ENCODE measurements around the gene HTRA1.

The HTRA1 gene

DNA sequence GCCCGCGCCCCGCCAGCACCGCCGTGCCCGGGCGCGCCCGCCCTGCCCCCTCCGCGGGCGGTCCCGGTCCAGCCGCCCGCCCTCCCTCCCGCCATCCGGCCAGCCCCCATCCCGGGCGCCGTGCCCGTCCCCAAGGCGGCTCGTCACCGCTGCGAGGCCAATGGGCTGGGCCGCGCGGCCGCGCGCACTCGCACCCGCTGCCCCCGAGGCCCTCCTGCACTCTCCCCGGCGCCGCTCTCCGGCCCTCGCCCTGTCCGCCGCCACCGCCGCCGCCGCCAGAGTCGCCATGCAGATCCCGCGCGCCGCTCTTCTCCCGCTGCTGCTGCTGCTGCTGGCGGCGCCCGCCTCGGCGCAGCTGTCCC, at the start of gene HTRA1:
Gene HTRA1 (plus strand): TSS at position 187 of the 362 bp plus-strand sequence. CDS start 100 bp downstream, at position 287.
- DNase-seq, result no peak

DNA sequence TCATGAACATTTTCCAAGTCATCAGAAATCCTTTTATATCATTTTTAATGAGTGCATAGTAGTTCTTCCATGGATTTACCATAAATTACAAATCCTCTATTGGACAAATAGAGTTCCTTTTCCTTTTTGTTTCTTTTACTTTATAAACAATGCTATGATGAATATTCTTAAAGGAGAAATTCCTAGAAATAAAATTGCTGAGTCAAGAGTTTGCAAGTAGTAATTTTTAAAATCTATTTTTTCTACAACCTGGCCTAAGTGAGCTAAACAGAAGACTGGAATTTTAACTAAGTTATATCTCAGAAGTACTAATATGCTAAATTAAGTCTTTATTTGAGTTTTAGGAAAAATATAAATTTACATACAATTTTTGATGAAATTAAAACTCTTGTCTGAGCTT, 48.0 kb upstream of the HTRA1 start:
- no peak for DNase-seq

DNA sequence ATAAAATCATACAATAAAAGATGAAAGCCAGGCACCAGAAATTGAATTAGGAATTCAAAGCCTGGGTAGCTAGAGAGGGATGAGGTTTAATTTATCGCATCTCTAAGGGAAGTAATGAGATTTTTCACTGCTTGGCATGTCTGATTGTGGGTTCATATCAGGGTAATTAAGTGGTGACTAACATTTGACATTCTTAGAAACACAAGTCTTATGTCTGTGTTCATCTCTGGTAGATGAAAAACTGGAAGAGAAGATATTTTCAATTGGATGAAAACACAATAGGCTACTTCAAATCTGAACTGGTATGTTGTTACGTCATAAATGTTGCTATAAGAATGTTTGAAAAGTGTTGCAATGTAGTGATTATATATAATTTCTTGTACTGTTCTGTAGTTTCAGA, 43.7 kb upstream of the HTRA1 start:
- no peak for DNase-seq

DNA sequence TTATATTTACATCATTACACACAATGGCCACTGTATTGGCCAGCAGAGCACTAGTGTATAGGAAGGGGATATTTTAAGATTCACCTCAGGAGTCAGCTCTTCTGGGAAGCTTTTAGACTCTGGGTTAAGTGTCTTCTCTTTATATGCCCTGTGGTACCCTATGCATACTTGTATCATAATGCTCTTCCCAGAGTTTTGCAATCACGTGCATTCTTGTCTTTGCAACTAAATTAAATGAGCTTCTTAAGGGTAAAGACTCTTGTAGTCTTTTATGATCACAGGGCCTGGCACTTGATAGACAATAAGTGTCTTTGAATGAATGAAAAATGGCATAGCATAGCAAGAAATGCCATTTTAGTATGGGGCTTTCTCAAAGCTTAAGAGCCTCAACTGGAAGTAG, 42.3 kb upstream of the HTRA1 start:
- DNase-seq, result no peak

DNA sequence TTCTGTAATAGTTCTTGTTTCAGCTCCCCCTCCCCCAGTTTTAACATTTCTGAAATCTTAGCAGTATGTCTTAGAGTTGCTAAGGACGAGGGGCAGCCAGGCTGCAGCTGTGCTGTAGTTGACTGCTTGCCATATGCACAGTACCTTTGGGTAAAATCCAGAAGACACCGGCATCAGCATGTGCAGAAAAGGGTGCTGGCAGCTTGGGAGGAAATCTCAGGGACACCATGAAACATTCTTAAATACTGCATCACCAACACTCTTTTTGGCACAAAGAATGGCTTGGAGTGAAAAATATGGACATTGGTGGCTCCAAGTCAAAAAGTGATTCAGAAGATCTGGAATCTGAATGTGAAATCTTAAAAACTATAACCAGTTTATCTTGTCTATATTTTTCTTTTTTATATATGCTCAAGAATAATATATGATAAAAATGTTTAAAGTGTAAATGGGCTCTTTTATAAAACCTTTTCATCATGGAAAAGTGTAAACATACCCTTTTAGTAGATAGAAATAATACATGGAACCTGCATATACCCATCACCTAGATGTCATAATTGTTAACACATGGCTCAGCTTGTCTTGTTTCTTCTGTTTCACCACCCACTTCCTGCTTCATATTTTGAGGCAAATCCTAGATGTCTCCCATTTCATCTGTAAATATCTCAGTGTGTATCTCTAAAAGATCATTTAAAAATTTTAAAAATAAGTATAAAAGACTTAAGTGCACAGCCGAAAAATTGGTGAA, 41.3 kb upstream of the HTRA1 start:
- no peak for DNase-seq

DNA sequence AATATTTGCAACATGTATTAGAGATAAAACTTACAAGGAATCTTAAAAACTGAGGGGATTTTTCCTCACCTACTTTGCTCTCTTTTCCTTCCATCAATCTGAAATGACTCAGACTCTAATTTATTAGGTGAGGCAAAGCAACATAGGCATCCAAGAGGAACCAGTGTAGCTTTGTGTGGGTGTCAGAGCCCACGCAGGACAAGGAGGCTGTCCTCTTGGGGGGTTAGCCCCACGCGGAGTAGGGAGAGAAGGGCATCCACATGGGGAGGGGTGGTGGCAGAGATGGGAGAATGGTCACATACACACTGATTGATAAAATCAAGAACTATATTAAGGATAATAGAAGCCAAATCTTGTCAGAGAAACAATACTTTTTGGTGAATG, 40.7 kb upstream of the HTRA1 start:
- DNase-seq, result no peak

DNA sequence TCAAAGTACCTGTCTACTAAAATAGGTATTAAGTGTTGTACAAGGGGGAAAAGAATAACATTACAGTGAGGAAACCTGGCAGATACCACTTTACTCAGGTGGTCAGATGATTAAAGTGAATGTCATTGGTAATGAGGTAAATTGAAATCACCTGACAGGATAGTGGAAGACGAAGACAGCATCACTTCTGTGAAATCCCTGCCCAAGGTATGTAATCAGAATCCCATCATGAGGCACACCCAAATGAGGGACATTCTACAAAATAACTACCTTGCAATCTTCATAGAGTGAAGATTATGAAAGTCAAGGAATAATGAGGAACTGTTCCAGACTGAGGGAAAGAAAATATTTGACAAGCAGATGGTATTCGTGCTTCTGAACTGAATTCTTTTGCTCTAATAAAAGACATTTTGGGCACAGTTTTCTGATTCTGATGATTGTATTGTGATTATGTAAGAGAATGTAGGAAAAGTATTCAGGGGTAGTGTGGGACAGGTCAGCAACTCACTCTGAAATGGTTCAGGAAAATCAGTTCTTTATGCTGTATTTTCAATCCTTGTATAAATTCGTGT, 40.2 kb upstream of the HTRA1 start:
- no peak for DNase-seq

DNA sequence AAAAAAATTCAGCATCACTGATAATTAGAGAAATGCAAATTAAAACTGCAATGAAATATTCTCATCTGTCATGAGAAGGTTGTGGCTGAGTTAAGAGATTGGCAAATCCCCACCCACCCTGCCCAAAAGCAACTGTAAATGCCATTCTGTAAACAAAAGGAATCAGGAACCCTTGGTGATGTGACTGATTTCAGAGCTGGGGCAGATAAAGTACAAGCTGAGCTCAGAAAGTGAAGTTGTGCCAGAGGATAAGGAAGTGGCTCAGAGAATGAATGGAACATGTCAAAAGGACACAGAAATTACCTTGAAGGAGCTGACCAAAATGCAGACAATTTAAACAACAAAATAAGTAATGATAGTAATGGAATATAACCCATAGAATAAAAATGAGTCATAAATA, 39.6 kb upstream of the HTRA1 start:
- DNase-seq, result no peak

DNA sequence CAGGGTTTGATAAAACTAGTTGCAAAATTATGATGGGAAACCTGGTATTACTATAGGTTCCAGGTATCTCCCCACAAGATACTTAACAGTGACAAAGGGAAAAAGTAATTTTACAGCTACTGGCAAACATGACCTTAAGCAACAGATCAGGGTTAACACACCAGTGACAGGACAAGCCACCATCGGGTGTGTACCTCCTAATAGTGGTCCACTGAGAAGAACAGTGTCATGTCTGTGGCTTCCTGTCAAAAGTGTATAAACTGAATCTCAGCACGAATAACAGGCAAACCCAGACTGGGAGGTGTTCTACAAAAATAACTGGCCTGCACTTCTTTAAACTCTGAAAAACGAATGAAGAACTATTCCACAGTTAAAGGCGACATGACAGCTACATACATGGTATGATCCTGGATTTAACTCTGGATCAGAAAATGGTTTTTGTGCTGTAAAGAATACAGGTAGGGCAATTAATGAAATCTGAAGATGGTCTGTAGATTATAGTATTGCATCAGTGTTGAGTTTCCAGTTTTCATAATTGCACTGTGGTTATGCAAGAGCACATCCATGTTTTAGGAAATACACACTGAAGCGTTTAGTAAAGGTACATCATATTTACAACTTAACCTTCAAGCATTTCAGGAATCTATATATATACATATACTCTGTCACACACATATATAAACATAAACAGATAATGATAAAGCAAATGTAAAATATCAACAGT, 38.9 kb upstream of the HTRA1 start:
- DNase-seq, result no peak

DNA sequence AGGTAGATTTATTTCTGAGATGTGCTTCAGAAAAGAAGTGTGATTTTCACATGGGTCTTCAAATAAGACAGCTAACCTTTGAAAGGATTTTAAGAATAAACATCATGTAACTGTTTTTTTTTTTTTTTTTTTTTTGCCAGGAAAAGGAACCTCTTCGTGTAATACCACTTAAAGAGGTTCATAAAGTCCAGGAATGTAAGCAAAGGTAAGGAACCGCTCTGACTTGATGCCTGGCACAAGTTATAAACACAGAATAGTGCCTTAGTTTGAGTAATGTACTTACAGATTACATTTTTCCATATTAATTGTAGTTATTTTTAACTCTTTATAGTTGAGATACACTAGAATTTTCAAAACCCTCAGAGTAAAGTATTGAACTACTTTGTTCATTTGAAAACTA, 37.3 kb upstream of the HTRA1 start:
- DNase-seq, result no peak

DNA sequence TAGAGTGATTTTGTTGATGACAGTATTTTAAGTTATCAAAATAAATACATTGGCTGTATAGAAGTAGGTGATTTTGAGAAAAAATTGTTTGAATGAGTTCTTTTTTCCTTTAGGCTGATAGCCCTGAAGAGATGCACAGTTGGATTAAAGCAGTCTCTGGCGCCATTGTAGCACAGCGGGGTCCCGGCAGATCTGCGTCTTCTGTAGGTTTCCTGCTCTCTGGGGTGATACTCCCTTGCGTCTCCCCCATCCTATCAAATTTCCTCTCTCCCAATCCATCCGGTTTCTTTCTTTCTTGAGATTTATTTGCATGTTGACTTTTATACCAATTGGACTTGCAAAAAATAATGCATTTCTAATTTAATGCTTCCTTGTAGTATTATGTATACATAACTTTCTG, 34.5 kb upstream of the HTRA1 start:
- DNase-seq, result no peak

DNA sequence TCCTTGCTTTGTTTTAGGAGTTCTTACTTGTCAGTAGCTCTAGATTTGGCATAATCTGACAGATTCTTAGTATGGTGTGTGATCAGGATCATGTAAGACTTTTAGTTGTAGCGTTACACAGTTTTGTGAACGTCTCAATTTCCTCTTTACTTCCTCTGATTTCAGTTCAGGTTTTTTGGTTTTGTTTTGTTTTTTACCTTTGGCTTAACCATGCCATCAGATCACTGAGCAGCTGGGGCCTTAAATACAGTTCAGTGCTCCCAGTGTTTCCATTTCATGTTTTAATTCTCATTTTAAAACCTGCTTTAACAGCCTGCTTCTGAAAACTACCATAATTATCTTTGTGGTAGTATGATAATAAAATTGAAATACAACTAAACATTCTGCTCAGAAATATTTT, 34.1 kb upstream of the HTRA1 start:
- no peak for DNase-seq

DNA sequence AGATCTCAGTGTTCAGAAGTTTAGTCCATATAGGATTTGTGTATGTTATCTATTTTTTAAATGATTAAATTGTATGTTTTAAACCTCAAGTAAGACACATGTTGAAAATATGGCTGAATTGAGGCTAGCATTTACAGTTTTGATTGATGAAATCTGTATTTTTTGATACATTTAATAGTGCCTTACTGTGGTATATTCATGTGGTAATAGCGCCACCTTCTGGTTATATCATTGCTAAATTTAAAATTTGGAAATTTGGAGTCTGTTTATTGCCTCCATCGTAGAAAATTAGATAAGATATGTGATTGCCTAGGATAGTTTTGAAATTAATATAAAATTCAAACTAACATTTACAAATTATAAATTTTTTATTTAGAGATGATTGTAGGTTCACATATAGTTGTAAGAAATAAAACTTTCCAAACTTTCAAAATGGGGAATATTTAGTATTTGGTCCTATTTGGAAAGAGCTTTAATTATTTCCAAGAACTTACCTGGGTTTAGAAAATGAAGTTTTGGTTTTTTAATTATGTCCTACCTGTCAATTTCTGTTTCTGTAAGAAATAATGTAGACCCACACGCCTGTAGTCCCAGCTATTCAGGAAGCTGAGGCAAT, 26.0 kb upstream of the HTRA1 start:
- no peak for DNase-seq

DNA sequence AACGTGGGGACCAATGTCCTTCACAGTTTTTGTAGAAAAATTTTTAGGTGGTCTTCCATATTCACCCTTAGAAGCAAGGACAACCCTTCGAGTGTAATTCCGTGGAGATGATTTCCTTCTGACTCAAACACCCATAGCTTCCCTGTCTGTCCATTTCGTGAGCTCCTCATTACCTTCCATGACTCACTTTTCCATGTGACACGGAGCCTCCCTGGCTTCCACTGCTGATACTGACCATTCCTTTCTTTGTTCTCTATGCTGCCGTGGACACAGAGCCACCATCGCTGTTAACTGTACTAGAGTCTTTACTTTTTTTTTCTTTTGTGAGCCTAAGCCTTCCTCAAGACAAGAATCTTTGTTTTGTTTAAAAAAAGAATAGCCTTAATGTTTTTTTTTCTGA, 19.4 kb upstream of the HTRA1 start:
- DNase-seq, result no peak

DNA sequence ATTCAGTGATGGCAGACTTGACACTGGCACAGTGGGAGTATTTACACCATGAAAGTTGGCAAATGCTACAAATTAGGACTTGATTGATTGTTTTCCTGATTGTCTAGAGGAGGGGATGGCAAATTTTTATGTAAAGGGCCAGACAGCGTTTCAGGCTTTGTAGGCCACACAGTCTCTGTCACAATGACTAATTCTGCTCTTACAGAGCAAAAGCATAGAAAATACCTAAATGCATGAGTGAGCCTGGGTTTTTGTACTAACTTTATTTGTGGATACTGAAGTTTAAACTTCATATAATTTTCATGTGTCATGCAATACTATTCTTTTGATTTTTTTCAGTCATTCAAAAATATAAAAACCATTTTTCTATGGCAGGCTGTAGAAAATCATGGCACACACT, 15.9 kb upstream of the HTRA1 start:
- no peak for DNase-seq

DNA sequence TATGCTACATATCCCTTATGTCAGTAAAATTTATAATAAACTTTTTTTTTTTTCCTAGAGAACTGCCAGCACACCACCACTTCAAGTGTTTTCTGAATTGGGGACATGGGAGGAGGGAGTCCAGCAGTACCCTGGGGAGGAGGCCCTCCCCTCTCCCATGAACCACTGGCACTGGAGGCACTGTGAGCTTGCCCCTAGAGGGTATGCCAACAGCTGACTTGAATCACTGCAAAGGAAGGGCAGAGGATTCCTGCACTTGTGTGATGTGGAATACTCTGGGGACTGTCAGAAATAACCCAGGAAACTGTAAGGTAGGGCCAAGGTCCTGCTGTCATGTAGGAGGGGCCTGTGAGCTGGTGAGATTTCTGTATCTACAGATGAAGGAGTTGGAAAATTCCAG, 15.4 kb upstream of the HTRA1 start:
- no peak for DNase-seq

DNA sequence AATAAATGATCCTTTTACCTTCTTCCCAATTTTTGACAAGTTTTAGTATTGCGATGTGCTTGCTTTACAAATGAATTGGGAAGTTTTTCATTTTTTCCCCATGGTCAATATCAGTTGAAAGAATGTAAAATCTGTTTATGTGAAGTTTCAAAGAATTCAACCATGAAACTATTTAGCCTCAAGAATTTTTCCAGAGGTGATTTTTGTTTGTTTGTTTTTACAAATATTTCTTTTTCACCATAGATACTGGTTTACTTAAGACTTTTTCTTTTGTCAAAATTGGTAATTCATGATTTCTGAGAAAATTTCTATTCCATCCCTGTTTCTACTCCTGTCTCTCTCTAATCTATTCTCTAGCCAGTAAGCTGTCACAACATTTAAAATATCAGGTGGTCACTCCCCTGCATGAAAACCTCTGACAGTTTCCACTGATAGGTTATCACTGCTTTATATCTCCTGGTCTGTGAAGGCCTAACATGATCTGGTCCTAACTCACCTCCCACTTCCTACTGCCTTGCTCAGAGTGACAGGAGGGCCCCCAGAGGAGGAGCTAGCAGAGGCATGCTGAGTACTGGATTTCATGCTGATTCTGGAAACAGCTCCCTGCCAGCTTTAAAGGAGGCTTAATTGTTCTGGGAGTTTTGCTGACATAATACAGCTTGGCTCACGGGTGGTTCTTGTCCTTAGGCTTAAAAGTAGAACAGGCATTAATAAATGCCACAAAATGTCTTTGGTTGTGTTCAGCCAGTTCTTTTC, 14.5 kb upstream of the HTRA1 start:
- DNase-seq, result no peak

DNA sequence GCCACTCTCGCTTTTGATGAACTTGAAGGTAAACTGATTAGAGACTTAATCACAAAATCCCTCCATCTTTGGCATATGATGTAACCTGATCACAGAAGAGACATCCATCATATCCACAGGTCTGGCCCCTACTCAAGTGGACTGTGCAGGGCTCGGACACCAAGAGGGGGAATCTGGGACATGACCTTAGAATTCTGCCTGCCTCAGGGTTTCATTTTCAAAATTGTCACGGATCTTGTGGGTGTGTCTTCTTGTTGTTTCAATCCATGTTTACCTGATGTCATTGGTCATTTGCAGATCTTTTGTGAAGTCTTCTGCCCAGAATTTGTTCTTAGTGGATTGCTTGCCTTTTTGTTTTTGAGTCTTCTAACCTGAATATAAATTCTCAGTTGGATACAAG, 12.8 kb upstream of the HTRA1 start:
- no peak for DNase-seq

DNA sequence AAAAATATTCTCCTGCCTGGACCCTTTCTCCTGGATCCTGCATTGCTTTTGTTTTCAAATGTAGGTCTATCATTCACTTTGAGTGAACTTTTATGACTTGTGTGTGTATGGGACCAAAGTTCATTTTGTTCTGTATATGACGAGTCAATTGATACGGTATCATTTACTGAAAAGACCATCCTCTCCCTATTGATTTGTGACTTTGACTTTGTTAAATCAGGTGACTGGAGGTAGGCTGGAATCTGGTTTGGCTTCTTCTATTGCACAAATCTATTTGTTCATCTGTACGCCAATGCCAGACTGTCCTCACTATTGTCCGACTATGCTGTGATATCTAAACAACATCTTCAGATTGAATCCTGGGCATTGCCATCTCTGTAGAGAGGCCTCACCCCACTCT, 12.2 kb upstream of the HTRA1 start:
- no peak for DNase-seq

DNA sequence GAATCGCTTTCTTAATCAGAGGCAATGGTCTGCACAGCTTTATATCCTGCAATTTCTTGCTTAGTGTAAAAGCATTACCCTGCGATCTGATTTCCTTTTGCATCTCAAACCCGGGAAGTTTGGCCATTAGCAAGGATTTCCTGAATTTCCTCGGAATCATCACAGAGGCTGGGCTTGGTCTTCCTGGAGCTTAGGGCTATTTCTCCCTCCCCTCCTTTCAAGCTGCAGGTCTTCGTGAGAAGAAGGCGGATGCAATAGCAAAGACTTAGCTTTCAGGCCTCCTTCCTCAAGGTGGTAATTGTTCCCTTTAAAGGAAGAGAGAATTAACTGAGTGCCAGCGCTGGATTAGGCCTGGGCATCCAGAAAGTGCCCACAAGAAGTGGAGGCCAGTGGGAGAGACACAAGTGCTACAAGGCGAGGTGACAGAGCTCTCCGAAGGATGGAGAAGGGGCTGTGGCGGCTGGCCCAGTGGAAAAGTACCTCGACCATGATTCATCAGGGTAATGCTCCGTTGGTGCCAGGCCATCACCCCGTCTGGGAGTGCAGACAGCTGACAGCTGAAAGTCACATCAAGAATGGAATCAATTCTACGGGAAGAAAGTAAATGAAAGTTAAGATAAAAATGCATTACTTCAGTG, 10.9 kb upstream of the HTRA1 start:
- no peak for DNase-seq

DNA sequence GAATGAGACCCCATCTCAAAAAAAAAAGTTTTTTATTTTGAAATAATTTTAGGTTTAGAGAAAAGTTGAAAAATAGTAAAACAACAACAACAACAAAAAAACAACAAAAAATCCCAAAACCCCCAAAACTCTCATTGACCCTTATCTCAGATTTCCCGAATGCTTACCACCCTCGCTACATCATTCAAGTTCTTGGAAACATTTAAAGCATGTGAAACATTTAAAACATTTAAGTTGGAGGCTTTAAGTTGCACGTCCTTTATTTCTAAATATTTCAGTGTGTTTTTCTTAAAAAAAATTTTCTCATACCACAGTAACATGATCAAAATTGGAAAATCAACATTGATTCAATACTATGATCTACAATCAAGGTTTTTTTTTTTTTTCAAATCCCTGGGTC, 7.3 kb upstream of the HTRA1 start:
- no peak for DNase-seq

DNA sequence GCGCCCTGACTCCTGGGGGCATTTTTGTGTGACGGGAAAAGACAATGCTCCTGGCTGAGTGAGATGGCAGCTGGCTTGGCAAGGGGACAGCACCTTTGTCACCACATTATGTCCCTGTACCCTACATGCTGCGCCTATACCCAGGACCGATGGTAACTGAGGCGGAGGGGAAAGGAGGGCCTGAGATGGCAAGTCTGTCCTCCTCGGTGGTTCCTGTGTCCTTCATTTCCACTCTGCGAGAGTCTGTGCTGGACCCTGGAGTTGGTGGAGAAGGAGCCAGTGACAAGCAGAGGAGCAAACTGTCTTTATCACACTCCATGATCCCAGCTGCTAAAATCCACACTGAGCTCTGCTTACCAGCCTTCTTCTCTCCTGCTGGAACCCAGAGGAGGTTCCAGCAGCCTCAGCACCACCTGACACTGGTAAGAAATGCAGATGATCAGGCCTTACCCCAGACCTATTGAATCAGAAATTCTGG, 6.7 kb upstream of the HTRA1 start, which contains the start of gene ARMS2:
Gene ARMS2 (plus strand): TSS at position 51 of the 478 bp plus-strand sequence. CDS start 75 bp downstream, at position 126.
- no peak for DNase-seq
